DOHH2 (cell line): ENCODE data around the gene RNLS.

Experiments used
- EZH2phosphoT487 ChIP-seq: fragments of 200-600 bp; sonication (generic); IDR thresholded peaks from 2 replicates; pipeline ENCODE4 v1.6.1; 2017; ENCODE audit warnings: borderline replicate concordance, mild to moderate bottlenecking, antibody characterized with exemption, low read length, moderate library complexity, mixed read lengths
- TF ChIP-seq, protein P1 (sequence below): fragments of 200-600 bp; sonication (generic); IDR thresholded peaks from one replicate; pipeline ENCODE4 v1.5.1; 2014; ENCODE audit warnings: antibody characterized with exemption, mild to moderate bottlenecking, low read depth, low read length; ENCODE audit not compliant: poor library complexity, severe bottlenecking

DNA sequence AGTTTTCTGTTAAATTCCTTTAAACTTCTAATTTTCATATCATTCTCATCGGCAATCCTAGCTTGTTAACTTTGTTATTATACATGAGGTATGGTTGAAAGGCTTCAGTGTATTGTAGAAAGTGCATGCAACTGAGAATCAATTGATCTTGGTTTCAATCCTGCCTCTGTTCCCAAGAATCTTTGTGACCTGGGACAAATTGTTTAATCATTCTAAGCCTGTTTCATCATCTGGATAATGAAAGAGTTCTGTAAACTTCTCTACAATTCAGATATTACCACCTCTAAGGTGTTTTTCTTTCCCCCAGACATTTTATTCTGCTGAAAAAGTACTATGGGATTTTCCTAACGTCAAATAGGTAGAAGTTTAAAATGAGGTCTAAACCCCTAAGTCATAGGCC is 179.0 kb downstream of the RNLS start:
- no peak for TF ChIP-seq EZH2phosphoT487
- TF ChIP-seq, protein P1, sequence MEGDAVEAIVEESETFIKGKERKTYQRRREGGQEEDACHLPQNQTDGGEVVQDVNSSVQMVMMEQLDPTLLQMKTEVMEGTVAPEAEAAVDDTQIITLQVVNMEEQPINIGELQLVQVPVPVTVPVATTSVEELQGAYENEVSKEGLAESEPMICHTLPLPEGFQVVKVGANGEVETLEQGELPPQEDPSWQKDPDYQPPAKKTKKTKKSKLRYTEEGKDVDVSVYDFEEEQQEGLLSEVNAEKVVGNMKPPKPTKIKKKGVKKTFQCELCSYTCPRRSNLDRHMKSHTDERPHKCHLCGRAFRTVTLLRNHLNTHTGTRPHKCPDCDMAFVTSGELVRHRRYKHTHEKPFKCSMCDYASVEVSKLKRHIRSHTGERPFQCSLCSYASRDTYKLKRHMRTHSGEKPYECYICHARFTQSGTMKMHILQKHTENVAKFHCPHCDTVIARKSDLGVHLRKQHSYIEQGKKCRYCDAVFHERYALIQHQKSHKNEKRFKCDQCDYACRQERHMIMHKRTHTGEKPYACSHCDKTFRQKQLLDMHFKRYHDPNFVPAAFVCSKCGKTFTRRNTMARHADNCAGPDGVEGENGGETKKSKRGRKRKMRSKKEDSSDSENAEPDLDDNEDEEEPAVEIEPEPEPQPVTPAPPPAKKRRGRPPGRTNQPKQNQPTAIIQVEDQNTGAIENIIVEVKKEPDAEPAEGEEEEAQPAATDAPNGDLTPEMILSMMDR: no peak
